ENCODE data around the gene ATG2A. TPM values are rescaled to one million over a fixed set of nuclear protein-coding genes. Genes with fewer than 3 reads are reported as not detected.

Gene ATG2A
- total and polyA plus RNA-seq, 9 of the 15 experiments (the other 6 are each of a cell fraction or from before 2014, with no cell fraction given): 0.25 to 45.9 (median 5.2) TPM

DNA sequence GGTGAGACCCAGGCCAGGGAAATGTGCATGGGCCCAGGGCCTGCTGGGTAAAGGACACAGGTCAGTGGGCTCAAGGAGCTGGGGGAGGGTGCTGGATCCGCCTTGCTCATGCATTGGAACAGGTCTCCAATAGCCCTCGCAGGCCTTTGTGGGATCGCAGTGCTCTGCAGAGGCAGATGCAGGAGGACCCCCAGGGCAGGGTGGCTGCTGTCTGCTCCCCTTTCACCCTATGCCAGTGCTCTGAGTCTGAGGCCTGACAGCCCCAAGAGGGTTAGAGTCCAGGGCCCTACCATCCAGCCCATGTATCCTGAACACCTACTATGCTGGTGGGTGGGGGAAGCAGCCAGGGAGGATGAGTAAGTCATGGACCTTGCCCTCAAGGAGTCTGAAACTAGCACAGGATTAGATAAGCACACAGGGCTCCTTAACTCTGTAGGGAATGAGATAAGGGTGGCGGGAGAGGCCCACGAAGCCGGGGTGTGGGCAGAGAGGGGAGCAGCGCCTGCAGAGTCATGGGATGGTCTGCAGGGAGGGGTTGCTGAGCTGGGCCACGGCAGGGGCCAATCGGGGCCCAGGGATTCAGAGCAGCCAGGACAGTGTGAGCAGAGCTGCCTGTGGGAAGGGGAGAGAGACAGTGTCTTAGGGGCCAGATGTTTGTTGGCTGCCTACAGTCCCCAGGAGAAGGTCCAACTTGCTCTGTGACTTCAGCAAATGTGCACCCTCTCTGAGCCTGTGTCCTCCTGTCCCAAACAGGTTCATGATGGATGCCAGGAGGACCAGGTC, 28.1 kb downstream of the ATG2A start (continued):
- TF ChIP-seq FOXK2 (conservative IDR thresholded peaks at IDR 0.05 in 1 of 2, IDR thresholded peaks at IDR 0.05 in 1 of 2; ENCODE audit: low read depth in 2 of 2): peak; percentile 15 to 61; a peak in 1 of 4 replicates
- TF ChIP-seq MBD2 (IDR thresholded peaks at IDR 0.05; ENCODE audit: borderline replicate concordance, low read depth): peak; percentile 91
- TF ChIP-seq, protein P1, sequence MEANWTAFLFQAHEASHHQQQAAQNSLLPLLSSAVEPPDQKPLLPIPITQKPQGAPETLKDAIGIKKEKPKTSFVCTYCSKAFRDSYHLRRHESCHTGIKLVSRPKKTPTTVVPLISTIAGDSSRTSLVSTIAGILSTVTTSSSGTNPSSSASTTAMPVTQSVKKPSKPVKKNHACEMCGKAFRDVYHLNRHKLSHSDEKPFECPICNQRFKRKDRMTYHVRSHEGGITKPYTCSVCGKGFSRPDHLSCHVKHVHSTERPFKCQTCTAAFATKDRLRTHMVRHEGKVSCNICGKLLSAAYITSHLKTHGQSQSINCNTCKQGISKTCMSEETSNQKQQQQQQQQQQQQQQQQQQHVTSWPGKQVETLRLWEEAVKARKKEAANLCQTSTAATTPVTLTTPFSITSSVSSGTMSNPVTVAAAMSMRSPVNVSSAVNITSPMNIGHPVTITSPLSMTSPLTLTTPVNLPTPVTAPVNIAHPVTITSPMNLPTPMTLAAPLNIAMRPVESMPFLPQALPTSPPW (CRISPR knock-in tag; IDR thresholded peaks at IDR 0.05): peak; percentile 96
- TF ChIP-seq SPI1 (IDR thresholded peaks at IDR 0.05; ENCODE audit: borderline replicate concordance, low read depth, low read length): 0 out of 2 replicates have a peak, but pooled peaks have one; percentile 4
- TF ChIP-seq, protein P2, sequence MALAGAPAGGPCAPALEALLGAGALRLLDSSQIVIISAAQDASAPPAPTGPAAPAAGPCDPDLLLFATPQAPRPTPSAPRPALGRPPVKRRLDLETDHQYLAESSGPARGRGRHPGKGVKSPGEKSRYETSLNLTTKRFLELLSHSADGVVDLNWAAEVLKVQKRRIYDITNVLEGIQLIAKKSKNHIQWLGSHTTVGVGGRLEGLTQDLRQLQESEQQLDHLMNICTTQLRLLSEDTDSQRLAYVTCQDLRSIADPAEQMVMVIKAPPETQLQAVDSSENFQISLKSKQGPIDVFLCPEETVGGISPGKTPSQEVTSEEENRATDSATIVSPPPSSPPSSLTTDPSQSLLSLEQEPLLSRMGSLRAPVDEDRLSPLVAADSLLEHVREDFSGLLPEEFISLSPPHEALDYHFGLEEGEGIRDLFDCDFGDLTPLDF (CRISPR knock-in tag; IDR thresholded peaks at IDR 0.05): peak; percentile 77
- no peak for TF ChIP-seq TAF15 (IDR thresholded peaks at IDR 0.05; ENCODE audit: low read depth, low read length)
- no peak for TF ChIP-seq NCOA6 (IDR thresholded peaks at IDR 0.05)
- no peak for TF ChIP-seq ZNF436 (CRISPR knock-in tag; IDR thresholded peaks at IDR 0.05)
- TF ChIP-seq BDP1 (IDR thresholded peaks at IDR 0.05; ENCODE audit: insufficient read depth, insufficient read length): no peak
- TF ChIP-seq, protein P3, sequence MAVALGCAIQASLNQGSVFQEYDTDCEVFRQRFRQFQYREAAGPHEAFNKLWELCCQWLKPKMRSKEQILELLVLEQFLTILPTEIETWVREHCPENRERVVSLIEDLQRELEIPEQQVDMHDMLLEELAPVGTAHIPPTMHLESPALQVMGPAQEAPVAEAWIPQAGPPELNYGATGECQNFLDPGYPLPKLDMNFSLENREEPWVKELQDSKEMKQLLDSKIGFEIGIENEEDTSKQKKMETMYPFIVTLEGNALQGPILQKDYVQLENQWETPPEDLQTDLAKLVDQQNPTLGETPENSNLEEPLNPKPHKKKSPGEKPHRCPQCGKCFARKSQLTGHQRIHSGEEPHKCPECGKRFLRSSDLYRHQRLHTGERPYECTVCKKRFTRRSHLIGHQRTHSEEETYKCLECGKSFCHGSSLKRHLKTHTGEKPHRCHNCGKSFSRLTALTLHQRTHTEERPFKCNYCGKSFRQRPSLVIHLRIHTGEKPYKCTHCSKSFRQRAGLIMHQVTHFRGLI (CRISPR knock-in tag; IDR thresholded peaks at IDR 0.05): no peak
- no peak for TF ChIP-seq TFAM (CRISPR knock-in tag; conservative IDR thresholded peaks at IDR 0.05)
- TF ChIP-seq POLR2AphosphoS5 (IDR thresholded peaks at IDR 0.05; ENCODE audit: control insufficient read depth, insufficient read depth, low read depth, low read length): peak; percentile 98
- TF ChIP-seq ELF2 (CRISPR knock-in tag; IDR thresholded peaks at IDR 0.05): no peak
- no peak for TF ChIP-seq BCL6 (CRISPR knock-in tag; IDR thresholded peaks at IDR 0.05)
- no peak for TF ChIP-seq ZNF274 (IDR thresholded peaks at IDR 0.05; ENCODE audit: borderline replicate concordance, low read depth, low read length)
- TF ChIP-seq, protein P4, sequence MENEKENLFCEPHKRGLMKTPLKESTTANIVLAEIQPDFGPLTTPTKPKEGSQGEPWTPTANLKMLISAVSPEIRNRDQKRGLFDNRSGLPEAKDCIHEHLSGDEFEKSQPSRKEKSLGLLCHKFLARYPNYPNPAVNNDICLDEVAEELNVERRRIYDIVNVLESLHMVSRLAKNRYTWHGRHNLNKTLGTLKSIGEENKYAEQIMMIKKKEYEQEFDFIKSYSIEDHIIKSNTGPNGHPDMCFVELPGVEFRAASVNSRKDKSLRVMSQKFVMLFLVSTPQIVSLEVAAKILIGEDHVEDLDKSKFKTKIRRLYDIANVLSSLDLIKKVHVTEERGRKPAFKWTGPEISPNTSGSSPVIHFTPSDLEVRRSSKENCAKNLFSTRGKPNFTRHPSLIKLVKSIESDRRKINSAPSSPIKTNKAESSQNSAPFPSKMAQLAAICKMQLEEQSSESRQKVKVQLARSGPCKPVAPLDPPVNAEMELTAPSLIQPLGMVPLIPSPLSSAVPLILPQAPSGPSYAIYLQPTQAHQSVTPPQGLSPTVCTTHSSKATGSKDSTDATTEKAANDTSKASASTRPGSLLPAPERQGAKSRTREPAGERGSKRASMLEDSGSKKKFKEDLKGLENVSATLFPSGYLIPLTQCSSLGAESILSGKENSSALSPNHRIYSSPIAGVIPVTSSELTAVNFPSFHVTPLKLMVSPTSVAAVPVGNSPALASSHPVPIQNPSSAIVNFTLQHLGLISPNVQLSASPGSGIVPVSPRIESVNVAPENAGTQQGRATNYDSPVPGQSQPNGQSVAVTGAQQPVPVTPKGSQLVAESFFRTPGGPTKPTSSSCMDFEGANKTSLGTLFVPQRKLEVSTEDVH (IDR thresholded peaks at IDR 0.05; ENCODE audit: low read depth, partially characterized antibody): peak; percentile 94
- TF ChIP-seq TEAD4 (IDR thresholded peaks at IDR 0.05; ENCODE audit: low read length): peak; percentile 97
- TF ChIP-seq TEAD4 (CRISPR knock-in tag; IDR thresholded peaks at IDR 0.05; ENCODE audit: borderline replicate concordance): no peak
- no peak for TF ChIP-seq THRAP3 (IDR thresholded peaks at IDR 0.05; ENCODE audit: borderline replicate concordance)

All from K562 (cell line).